Gastroesophageal sphincter (tissue), 3 donors: ENCODE data around the gene WDR20.

Experiments
- POLR2A ChIP-seq, 2 donors: fragments of 450-650 bp; IDR thresholded peaks; one replicate each; pipeline ENCODE4 v1.6.1; 2017; ENCODE audit warnings: antibody characterized with exemption in 2 of 2, mild to moderate bottlenecking in 2 of 2, moderate library complexity in 1 of 2
- TF ChIP-seq, protein P1 (sequence below), 4 experiments: fragments of 200-600 bp in 2 of 4; fragments of 450-650 bp in 2 of 4; sonication (generic) in 1 of 4; IDR thresholded peaks; one replicate each; pipeline ENCODE4 v1.5.1; 2017 to 2019; ENCODE audit warnings: antibody characterized with exemption in 4 of 4, mild to moderate bottlenecking in 2 of 4, moderate library complexity in 2 of 4

GRCh38 chr14:102256716-102257115 is 117.0 kb downstream of the WDR20 start:
- TF ChIP-seq, protein P1, sequence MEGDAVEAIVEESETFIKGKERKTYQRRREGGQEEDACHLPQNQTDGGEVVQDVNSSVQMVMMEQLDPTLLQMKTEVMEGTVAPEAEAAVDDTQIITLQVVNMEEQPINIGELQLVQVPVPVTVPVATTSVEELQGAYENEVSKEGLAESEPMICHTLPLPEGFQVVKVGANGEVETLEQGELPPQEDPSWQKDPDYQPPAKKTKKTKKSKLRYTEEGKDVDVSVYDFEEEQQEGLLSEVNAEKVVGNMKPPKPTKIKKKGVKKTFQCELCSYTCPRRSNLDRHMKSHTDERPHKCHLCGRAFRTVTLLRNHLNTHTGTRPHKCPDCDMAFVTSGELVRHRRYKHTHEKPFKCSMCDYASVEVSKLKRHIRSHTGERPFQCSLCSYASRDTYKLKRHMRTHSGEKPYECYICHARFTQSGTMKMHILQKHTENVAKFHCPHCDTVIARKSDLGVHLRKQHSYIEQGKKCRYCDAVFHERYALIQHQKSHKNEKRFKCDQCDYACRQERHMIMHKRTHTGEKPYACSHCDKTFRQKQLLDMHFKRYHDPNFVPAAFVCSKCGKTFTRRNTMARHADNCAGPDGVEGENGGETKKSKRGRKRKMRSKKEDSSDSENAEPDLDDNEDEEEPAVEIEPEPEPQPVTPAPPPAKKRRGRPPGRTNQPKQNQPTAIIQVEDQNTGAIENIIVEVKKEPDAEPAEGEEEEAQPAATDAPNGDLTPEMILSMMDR (IDR thresholded peaks at IDR 0.05): no peak
- TF ChIP-seq POLR2A (IDR thresholded peaks at IDR 0.05): no peak
